Measurements from ENCODE around the gene HECTD1. TPM values are rescaled to one million over a fixed set of nuclear protein-coding genes. Genes with fewer than 3 reads are reported as not detected.
"Not testable (repeated sequence)": the region's sequence is repeated elsewhere in the genome, so short reads cannot be mapped to it uniquely, and the experiment has no call there.

The HECTD1 gene
- 74.7 and 104 TPM in 2 replicates for total RNA-seq (2014; rRNA removed; shearing (Covaris generic))

DNA sequence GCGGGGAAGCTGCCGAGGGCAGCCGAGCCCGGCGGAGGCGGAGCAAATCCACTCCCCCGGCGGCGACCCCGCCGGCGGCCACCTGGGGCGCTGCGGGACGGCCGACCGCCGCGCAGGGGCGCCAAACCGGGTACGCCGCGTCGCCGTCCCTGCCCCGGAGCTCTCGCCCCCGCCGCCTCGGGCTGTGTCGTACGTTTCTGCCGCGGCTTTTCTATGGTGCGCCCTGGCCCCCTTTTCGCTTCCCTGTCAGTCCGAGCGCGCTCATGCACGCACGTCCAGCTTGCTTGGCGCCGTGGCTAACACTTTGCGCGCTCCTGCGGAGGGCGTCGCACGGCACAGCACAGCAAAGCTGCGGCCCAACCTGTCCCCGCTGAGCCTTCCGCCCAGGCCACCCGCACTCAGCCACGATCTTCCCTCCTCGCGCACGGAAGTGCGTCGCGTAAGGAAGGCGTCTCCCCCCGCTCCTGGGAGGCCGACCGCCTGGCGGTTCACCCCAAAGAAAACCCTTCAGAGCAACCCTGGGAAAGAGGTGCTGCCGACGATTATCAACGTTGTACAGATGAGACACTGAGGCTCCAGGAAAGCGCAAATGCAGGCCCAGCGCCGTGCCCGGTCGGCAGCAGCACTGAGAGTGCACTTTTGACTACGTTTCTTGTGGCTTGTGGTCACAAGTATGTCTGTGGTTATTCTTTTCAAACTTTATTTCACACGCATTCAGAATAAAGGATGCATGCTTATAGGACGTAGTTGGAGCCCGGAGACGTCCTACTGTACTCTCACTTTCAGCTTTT is at the start of gene HECTD1:
Gene HECTD1 (minus strand): TSS at position 39 of the 791 bp plus-strand sequence. CDS start 1,857 bp downstream, outside the sequence.
- H3K4me3 ChIP-seq (ENCODE audit: insufficient read depth, low read depth, low read length): peak within 1 kb of the TSS; percentile 92
- peak; percentile 98 for DNase-seq
- H3K27me3 ChIP-seq (ENCODE audit: control insufficient read depth, insufficient read depth, low read length): no peaks in the 10 kb centered on the region
- no peaks in the 10 kb centered on the region for H3K36me3 ChIP-seq (replicated peaks; ENCODE audit: control insufficient read depth, insufficient read depth, low read length)

GRCh38 chr14:31257244-31257553 is 49.6 kb upstream of the HECTD1 start:
- Histone ChIP-seq H3K36me3 (replicated peaks; ENCODE audit: control insufficient read depth, insufficient read depth, low read length) (no peaks in the 10 kb centered on the region), H3K27me3 (ENCODE audit: control insufficient read depth, insufficient read depth, low read length) (no peaks in the 10 kb centered on the region), H3K4me3 (ENCODE audit: insufficient read depth, low read depth, low read length) (no peak overlapping the region)
- no peak for DNase-seq

DNA sequence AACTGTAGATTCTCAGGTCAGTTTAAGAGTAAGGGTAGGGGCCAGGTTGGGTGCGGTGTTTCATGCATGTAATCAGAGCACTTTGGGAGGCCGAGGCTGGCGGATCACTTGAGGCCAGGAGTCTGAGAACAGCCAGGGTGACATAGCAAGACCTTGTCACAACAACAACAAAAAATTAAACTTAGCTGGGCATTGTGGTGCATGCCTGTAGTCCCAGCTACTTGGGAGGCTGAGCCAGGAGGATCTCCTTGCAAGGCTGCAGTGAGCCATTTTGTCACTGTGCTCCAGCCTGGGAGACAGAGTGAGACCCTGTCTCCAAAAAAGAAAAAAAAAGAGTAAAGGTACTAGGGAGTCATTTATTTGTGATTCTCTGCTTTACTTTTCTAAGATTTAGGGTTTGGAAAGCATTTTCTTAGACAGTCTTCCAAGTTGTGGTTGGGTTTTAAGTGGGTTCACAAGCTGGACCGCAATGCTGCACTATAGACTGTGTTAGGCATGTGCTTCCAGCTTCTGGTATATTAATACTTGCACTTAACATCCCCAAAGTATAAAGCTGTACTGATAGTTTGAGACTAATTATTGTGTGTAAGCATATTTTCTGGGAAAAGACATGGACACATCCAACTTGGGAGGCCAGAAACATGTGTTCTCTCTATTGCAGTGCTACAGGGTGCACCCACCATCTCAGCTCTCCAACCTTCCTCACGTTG is 49.1 kb upstream of the HECTD1 start:
- Histone ChIP-seq H3K36me3 (replicated peaks; ENCODE audit: control insufficient read depth, insufficient read depth, low read length) (no peaks in the 10 kb centered on the region), H3K27me3 (ENCODE audit: control insufficient read depth, insufficient read depth, low read length) (no peaks in the 10 kb centered on the region), H3K4me3 (ENCODE audit: insufficient read depth, low read depth, low read length) (no peak overlapping the region)
- DNase-seq: no peak

DNA sequence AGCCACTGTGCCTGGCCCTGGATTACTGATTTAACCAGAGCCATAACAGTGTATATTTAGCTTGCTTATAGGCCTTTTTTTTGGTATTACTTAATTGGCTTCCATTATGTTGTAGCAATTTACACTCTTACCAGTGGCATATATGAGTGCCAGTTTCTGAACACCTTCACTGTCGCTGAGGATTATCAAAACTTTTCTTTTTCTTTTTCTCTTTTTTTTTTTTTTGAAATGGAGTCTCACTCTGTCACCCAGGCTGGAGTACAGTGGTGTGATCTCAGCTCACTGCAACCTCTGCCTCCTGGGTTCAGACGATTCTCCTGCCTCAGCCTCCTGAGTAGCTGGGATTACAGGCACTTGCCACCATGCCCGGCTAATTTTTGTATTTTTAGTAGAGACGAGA is 48.3 kb upstream of the HECTD1 start:
- not testable (repeated sequence) for DNase-seq; H3K36me3 ChIP-seq (replicated peaks; ENCODE audit: control insufficient read depth, insufficient read depth, low read length); H3K27me3 ChIP-seq (ENCODE audit: control insufficient read depth, insufficient read depth, low read length); H3K4me3 ChIP-seq (ENCODE audit: insufficient read depth, low read depth, low read length)

DNA sequence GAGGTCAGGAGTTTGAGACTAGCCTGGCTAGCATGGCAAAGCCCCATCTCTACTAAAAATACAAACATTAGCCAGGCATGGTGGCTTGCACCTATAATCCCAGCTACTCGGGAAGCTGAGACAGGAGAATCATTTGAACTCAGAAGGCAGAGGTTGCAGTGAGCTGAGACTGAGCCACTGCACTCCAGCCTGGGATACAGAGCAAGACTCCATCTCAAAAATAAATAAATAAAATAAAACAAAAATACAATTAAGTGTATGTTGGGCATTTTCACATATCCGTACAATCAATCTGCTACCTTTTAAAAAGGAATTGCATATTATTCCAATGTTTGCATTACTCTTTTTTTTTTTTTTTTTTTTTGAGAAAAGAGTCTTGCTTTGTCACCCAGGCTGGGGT is 47.7 kb upstream of the HECTD1 start:
- no peaks in the 10 kb centered on the region for H3K27me3 ChIP-seq (ENCODE audit: control insufficient read depth, insufficient read depth, low read length)
- DNase-seq: no peak
- no peaks in the 10 kb centered on the region for H3K36me3 ChIP-seq (replicated peaks; ENCODE audit: control insufficient read depth, insufficient read depth, low read length)
- H3K4me3 ChIP-seq (ENCODE audit: insufficient read depth, low read depth, low read length): no peak overlapping the region

DNA sequence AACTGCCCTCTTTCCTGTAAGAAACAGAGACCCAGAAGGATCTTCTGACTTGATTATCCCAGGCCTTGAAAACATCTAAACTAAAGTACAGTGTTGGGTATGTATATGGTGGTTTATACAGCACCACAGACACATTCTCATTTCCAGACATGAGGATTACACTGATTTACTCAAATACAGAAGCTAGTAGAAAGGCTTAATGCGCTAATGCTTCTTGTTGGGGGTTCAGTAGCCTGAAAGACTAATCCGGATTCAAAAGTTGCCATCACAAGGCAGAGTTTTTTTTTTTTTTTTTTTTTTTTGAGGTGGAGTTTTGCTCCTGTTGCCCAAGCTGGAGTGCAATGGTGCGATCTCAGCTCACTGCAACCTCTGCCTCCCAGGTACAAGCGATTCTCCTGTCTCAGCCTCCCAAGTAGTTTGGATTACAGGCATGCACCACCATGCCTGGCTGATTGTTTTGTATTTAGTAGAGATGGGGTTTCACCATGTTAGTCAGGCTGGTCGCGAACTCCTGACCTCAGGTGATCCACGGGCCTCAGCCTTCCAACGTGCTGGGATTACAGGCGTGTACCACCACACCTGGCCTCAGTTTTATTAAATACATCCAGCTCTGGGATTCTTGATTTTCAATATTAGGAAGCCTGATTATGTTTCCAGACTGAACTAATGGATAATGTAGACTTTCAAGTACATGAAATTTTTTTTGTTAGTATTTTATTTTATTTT is 46.3 kb upstream of the HECTD1 start:
- no peak for DNase-seq
- H3K4me3 ChIP-seq (ENCODE audit: insufficient read depth, low read depth, low read length): no peak overlapping the region
- H3K27me3 ChIP-seq (ENCODE audit: control insufficient read depth, insufficient read depth, low read length): no peaks in the 10 kb centered on the region
- H3K36me3 ChIP-seq (replicated peaks; ENCODE audit: control insufficient read depth, insufficient read depth, low read length): no peaks in the 10 kb centered on the region

GRCh38 chr14:31252865-31253264 is 45.3 kb upstream of the HECTD1 start:
- H3K27me3 ChIP-seq (ENCODE audit: control insufficient read depth, insufficient read depth, low read length): no peaks in the 10 kb centered on the region
- H3K36me3 ChIP-seq (replicated peaks; ENCODE audit: control insufficient read depth, insufficient read depth, low read length): no peaks in the 10 kb centered on the region
- DNase-seq: no peak
- no peak overlapping the region for H3K4me3 ChIP-seq (ENCODE audit: insufficient read depth, low read depth, low read length)

GRCh38 chr14:31251028-31251958 is 43.7 kb upstream of the HECTD1 start:
- Histone ChIP-seq H3K36me3 (replicated peaks; ENCODE audit: control insufficient read depth, insufficient read depth, low read length) (no peaks in the 10 kb centered on the region), H3K4me3 (ENCODE audit: insufficient read depth, low read depth, low read length) (no peak overlapping the region), H3K27me3 (ENCODE audit: control insufficient read depth, insufficient read depth, low read length) (no peaks in the 10 kb centered on the region)
- DNase-seq: no peak

- no peaks in the 10 kb centered on the region for H3K36me3 ChIP-seq (replicated peaks; ENCODE audit: control insufficient read depth, insufficient read depth, low read length)
- no peak for DNase-seq
- H3K4me3 ChIP-seq (ENCODE audit: insufficient read depth, low read depth, low read length): no peak overlapping the region
- no peaks in the 10 kb centered on the region for H3K27me3 ChIP-seq (ENCODE audit: control insufficient read depth, insufficient read depth, low read length)
Observed at GRCh38 chr14:31244626-31245025, 37.0 kb upstream of the HECTD1 start.

DNA sequence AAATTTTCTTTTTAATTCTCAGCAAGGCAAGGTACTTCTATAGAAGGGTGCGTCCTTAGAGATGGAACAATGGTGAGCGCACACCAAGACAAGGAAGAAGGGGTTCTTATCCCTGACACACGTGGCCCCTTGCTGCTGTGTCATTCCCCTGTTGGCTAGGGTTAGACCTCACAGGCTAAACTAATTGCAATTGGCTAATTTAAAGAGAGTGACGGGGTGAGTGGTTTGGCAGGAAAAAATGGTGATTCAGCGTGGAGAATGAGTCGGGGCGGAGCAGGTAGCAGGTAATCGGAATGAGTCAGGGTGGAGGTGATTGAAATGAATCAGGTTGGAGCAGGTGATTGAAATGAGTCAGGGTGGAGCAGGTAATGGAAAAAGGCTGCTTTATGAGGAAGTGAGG is 36.3 kb upstream of the HECTD1 start:
- Histone ChIP-seq H3K27me3 (ENCODE audit: control insufficient read depth, insufficient read depth, low read length) (no peaks in the 10 kb centered on the region), H3K4me3 (ENCODE audit: insufficient read depth, low read depth, low read length) (no peak overlapping the region), H3K36me3 (replicated peaks; ENCODE audit: control insufficient read depth, insufficient read depth, low read length) (no peaks in the 10 kb centered on the region)
- DNase-seq: no peak

GRCh38 chr14:31242161-31242940 is 34.8 kb upstream of the HECTD1 start:
- DNase-seq; H3K4me3 ChIP-seq (ENCODE audit: insufficient read depth, low read depth, low read length); H3K27me3 ChIP-seq (ENCODE audit: control insufficient read depth, insufficient read depth, low read length); H3K36me3 ChIP-seq (replicated peaks; ENCODE audit: control insufficient read depth, insufficient read depth, low read length): not testable (repeated sequence)

DNA sequence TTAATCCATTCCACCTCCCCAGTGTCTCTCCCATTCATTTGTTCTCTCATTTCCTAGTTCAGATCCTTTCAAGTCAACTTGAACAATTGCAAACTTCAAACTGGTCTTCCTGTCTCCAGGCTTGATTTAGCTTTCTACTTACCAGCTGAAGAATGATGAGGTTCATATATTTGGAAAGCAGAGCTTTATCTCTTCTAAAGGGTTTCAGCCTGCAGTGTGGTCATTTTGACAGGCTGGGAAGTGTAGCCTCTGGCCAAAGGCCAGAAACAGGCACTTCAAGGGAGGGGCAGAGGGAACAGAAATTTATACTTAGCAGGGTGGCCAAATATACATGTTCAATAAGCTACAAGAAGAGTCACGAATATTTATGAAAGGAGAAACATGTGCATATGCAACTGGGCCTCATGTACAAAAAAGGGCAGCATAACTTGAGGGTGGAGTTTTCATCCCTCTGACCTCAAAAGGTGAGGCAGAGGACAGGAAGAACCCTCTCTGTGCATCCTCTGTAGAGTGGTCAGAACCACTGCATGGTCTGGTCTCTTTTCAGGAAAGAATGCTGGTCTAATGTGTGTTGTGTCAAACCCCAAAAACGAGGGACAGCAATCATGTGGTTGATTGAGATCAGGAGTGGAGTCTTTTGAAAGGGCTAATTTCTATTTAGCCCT is 34.0 kb upstream of the HECTD1 start:
- Histone ChIP-seq H3K36me3 (replicated peaks; ENCODE audit: control insufficient read depth, insufficient read depth, low read length) (no peaks in the 10 kb centered on the region), H3K27me3 (ENCODE audit: control insufficient read depth, insufficient read depth, low read length) (no peaks in the 10 kb centered on the region), H3K4me3 (ENCODE audit: insufficient read depth, low read depth, low read length) (no peak overlapping the region)
- no peak for DNase-seq

DNA sequence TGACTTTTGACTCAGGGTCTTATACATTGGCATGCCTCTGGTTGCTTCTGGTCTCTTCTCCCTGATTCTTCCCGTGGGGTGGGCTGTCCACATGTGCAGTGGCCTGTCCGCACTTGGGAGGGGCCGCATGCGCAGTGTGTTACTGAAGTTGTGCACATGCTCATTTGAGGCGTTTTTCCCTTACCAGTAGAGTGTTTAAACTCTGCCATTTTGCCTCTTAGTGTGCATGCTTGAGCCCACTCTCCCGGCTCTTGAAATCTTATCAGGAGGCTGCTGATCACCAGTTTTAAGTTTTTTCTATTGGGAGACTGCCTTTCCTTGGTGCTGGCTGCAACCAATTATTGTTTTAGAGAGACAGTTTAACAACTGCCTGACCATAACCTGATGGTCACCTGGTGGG is 32.1 kb upstream of the HECTD1 start:
- Histone ChIP-seq H3K27me3 (ENCODE audit: control insufficient read depth, insufficient read depth, low read length) (no peaks in the 10 kb centered on the region), H3K4me3 (ENCODE audit: insufficient read depth, low read depth, low read length) (no peak overlapping the region), H3K36me3 (replicated peaks; ENCODE audit: control insufficient read depth, insufficient read depth, low read length) (no peaks in the 10 kb centered on the region)
- DNase-seq: no peak
